Fibroblast of skin of right biceps (primary cell): ENCODE data around the gene GABRE.

Experiments used
- DNase-seq: peaks from one replicate; pipeline ENCODE4 v3.0.0-alpha.2; 2013

GABRE gene, protein sequence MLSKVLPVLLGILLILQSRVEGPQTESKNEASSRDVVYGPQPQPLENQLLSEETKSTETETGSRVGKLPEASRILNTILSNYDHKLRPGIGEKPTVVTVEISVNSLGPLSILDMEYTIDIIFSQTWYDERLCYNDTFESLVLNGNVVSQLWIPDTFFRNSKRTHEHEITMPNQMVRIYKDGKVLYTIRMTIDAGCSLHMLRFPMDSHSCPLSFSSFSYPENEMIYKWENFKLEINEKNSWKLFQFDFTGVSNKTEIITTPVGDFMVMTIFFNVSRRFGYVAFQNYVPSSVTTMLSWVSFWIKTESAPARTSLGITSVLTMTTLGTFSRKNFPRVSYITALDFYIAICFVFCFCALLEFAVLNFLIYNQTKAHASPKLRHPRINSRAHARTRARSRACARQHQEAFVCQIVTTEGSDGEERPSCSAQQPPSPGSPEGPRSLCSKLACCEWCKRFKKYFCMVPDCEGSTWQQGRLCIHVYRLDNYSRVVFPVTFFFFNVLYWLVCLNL

GRCh38 chrX:151974336-151975227, at the start of gene GABRE:
GABRE (minus strand) TSS chrX:151974676; CDS start chrX:151974625, 51 bp downstream.
- DNase-seq: peak; percentile 66

DNA sequence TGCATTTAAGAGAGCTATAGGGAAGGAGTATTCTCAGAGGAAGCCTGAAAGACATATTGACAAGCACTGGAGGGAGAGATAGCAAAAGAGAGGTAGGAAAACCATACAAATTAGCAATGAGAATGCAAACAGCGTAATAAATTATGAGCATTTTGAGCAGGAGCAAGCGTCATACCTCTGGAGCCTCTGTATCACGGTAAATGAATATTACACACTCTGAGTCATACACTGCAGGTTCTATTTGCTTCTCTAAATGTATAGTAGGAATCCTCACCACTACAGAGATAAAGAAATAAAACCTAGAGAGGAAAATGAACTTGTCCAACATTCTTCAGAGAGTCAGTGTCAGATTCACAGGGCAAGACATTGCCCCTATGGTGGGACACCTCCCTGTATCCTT, 46.4 kb upstream of the GABRE start:
- DNase-seq: no peak

DNA sequence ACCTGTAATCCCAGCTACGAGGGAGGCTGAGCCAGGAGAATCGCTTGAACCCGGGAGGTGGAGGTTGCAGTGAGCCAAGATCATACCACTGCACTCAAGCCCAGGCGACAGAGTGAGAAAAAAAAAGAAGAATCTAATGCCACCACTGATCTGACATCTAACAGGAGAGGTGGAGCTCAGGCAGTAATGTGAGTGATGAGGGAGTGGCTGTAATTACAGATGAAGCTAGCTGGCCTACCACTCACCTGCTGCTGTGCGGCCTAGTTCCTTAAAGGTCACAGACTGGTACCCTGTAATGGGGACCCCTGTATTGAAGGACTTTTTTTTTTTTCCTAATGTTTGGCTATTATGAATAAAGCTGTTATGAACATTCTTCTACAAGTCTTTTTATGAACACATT, 25.3 kb upstream of the GABRE start:
- no peak for DNase-seq

- DNase-seq: no peak
Measured at GRCh38 chrX:151997539-151997938, 23.1 kb upstream of the GABRE start.

DNA sequence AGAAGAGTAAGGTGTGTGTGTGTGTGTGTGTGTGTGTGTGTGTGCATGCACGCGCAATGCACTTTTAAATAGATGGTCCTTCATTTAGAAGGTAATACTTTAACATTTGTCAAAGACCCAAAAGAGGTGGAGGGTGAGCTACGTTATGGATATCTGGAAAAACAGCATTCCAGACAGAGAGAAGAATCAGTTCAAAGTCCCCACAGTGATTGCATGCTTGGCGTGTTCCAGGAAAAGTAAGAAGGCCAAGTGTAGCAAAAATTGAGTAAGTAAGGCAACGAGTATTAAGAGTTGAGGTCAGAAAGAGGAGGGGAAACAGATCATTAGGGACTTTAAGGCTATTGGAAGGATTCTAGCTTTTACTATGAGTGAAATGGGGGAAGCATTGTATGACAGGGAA, 21.9 kb upstream of the GABRE start:
- no peak for DNase-seq

GRCh38 chrX:151994476-151994875, 20.0 kb upstream of the GABRE start:
- no peak for DNase-seq

DNA sequence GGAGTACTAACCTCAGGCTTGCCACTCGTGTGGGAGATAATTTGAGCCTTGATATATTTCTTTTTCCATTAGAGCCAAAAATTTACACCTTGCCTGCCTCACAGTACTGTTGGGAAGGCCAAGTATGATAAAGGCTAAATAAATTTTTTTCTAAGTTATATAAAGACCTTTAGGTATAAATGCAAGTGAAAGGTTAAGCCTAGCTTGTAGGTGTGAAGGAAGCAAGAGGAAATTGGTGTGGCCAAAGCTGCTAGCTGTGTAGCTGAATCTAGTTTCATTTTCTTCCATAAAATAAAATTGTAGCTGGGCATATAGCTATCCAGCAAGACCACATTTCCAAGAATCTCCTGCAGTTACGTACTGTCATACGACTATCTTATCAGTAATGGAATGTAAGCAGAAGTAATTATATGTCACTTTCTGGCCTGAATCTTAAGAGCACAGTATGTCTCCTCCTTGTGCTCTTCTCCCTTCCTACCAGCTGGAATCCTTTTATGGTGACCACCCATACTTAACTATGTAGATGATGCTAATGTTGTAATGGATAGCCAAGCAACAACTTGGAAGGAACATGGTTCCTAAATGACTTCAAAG, 14.3 kb upstream of the GABRE start:
- DNase-seq: no peak

GRCh38 chrX:151987108-151987507, 12.6 kb upstream of the GABRE start:
- no peak for DNase-seq

DNA sequence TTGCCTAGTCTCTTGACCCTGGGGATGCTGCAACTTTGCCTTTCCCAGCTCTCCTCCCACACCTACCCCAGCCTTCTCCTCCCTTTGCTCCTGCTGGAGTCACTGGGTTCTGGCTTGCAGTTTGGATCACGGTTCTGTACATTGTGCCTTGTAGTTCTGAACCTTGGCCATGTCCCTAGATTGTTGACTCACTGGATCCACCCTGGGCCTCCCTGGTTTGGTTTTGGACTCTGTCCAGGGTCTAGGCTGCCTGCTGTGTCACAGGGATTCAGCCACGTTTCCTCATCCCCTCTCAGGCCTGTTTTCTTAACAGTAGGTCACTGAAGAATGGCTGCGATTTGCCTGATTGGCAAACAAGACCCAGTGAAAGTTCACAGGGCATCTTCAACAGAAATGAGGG, 11.5 kb upstream of the GABRE start:
- peak; percentile 71 for DNase-seq

GRCh38 chrX:151985531-151985930, 11.1 kb upstream of the GABRE start:
- no peak for DNase-seq

GRCh38 chrX:151984902-151985301, 10.4 kb upstream of the GABRE start:
- no peak for DNase-seq

- peak; percentile 88 for DNase-seq
Measured at GRCh38 chrX:151984328-151984727, 9.9 kb upstream of the GABRE start.

DNA sequence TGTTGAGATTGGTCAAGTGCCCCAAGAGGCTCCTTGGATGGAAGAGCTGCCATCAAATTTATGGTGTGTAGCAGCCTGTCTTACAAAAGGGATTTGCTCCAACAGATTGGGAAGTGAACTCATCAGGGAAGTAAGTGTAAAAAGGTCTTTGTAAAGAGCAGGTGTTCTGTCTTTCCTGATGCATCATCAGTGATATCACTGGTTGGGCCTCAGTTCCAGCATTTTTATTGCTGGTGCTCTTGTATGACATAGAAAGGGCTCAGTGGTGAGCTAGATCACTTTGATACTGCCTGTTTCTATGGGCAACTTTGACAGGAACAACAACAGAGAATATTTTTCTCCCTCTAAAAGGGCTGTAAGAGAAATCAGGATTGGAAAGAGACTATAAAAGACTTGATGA, 8.7 kb upstream of the GABRE start:
- DNase-seq: no peak

- peak; percentile 92 for DNase-seq
Measured at GRCh38 chrX:151982222-151982621, 7.7 kb upstream of the GABRE start.

DNA sequence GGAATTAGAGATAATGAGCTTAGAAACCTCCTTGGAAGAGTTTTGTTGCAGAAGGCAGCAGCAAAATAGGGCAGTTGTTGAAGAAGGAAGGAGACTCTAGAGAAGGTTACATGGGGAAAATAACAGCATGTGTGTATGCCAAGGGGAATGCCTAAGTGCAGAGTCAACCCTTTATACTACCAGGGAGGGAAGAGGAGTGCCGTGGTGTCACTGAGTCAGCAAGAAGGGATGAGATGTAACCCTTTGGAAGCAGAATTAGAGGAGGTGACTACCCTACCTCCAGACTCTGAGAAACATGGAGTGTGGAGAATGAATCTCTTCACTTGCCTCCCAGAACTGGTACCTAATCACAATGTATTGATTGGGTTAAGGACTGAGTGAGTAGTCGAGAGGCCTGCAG, 6.7 kb upstream of the GABRE start:
- peak; percentile 78 for DNase-seq

DNA sequence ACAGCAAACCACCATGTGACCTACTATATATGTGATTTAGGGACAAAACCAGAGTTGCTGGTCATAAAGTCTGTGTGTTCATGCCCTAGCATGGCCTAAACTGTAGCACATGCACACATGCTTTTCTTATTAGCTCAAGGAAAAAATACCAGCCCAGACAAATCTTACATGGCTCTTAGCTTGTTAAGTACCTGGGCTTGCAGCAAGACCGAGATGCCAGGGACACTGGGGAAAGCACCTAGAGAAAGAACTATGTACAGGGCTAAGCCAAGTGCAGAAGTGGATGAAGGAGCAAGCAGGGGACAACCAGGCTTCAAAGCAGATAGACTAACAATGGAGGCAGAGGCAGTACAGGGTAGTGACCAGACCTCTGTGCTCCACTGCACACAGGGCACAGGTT, 3.4 kb upstream of the GABRE start:
- DNase-seq: no peak

DNA sequence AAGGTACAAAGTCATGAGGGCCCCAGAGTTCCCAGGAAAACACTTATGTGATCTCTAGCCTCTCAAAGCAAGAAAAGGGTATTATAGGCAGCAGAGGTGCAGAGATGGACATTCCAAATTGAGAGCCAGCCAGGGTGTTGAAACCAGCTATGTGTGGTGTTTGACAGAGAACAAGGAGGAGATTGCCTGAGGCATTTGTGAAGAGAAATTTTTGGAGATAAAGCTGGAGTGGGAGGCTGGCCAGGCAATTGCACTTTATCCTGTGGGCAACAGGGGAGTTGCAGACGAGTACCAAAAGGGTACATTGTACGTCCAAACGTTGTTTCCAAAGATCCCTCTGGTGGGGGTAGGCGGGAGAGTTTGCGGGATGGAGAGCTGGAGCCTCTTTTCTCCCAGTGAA, 2.5 kb upstream of the GABRE start:
- DNase-seq: no peak

DNA sequence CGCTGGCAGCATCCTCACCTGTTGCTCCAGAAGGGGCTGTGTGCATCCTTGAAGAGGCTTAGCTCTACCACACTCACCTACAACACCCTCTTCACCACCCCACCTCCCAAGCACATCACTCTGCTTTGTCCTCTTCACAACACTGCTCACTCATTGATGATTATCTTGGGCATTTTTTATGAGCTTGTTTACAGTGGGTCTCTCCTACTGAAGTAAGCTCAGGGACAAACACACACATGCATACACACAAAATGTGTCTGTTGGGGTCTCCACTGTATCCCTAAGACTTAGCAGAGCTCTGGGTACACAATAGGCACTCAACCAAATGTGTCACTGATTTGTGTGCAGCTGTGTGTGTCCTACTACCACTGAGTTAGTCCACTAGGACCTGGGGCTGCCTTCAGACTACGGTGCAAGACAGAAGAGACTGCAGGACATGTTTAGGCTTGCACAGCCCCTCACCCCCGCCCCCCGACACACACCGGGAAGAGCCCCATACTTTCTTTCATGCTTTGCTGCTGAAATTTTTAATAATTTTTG, 1.3 kb upstream of the GABRE start:
- DNase-seq: no peak

DNA sequence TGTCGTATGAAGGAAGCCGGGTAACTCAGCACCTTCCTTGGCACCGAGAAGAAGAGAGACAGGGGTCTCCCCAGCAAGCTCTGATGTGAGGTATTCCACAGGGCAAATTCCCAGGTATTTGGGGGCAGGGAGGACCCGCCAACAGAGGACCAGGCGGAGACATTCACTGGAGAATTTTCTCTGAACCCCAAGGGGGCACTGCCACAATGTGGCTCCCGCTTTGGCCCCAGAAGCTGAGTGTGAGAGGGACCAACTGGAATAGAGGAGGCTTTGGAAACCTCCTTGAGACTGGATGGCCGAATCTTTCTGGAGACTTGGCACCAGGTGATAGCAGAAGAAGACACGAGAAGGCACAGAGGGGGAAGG, 735 bp upstream of the GABRE start:
- DNase-seq: no peak

GRCh38 chrX:151973851-151974335, 583 bp downstream of the GABRE start:
- peak; percentile 34 for DNase-seq

- peak; percentile 28 for DNase-seq
Measured at GRCh38 chrX:151973060-151973661, 1.3 kb downstream of the GABRE start.

DNA sequence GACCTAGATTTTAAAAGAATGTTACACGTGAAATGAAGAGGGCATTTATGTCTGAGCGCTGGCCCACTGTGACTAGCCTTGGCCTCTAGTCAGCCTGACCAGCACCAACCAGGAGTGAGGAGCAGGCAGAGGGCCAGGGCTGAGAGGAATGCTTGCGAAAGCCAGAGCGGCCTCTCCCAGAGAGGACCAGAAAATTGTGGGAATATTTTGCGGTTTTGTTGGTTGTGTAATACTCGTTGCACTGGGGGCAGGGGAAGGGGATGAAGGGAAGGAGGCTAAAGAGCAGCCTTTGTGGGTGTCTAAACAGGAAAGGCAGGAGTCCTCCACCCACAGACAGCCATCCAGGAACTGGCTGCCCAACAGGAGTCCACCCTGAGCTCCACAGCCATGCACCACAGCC, 3.8 kb downstream of the GABRE start:
- DNase-seq: peak; percentile 90

DNA sequence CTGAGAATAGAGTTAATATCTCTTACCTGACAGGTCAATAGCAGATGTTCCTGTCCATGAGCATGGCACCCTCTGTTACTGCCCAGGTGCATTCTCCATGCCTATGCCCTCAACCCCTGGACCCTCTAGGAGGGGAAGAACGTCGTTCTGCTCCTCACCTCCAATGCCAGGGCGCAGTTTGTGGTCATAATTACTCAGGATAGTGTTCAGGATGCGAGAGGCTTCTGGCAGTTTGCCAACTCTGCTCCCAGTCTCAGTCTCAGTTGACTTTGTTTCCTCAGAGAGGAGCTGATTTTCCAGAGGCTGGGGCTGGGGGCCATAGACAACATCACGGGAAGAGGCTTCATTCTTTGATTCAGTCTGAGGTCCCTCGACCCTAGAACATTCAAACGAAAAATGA, 4.4 kb downstream of the GABRE start:
- no peak for DNase-seq
